ENCODE data around the gene EFS.

Gene EFS

DNA sequence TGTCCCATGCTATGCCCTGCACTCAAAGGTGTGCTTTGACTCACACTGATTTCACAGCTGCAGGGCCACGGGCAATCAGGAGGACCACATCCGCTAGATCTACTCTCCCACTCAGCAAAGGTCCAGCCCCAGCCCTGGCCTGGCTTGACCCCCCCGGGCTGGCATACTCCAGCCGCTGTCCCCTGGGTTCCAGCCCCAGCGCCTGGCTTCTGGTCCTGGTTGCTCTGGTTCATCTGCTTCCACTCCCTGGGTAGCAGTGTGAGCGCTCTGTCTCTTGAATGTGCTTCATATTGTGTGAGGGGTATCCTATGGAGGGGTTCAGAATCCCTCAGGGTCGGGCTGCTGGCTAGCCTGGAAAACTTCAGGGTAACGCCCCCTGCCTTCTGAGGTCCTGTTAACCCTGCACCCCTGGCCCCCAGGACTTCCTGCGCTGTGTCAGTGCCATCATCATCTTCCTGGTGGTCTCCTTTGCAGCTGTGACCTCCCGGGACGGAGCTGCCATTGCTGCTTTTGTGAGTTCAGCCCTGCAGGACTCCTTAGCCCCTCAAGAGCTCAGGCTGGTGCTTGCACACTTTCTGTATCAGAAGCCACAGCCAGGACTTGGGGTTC, 13.7 kb upstream of the EFS start:
- DNase-seq (ENCODE audit: low read depth in 2 of 2): no peak

DNA sequence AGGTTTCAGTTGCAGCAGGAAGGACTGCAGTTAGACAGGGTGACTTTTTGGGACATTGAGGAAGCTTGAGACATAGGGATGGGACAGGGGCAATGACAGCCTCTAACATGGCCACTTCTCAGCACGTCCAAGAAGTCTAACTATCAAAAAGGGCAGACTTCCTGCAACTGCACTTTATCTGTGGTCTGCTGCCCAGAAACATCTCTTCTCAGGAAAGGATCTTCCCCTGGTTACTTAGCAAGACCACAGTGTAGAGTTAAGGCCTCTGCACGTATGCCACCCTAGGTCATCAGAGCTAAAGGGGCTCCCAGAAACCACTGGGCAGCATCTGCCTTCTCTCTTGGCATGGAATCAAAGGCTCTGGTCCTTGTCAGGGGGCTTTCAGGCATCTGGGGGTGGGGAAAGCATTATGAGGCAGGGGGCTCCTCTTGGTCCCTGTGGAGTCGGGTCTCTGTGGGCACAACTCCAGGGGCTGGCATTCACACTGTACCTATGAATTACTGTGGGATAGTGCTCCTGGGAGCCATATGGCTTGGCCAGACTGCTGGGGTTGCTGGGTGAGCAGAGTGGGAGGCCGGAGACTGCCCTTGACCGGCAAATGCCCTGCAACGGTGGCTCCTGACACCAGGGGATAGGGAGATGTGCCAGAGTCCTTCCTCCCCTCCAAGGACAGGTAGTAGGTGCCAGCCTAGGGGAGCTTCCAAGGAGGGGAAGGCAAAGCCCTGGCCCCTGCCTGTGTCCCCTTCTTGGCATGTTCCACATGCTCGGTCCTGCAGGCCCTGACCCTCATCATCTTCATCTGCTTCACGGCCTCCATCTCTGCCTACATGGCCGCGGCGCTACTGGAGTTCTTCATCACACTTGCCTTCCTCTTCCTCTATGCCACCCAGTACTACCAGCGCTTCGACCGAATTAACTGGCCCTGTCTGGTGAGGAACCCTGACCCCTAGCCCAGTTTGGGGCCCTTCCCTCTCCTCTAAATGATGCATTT, 12.9 kb upstream of the EFS start:
- no peak for DNase-seq (ENCODE audit: low read depth in 2 of 2)

DNA sequence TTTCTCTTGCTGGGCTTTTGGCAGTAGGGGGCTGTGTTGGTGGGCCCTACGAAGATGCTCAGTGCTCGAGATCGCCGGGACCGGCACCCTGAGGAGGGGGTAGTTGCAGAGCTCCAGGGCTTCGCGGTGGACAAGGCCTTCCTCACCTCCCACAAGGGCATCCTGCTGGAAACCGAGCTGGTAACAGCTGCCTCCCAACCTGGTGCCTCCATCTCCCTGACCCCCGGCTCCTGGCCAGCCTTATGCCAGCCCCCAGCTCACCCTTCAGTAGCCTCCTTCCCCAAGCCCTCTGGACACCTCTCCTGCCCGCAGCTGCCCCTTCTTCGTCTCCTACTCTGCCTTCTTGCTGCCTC, 12.2 kb upstream of the EFS start:
- no peak for DNase-seq (ENCODE audit: low read depth in 2 of 2)

DNA sequence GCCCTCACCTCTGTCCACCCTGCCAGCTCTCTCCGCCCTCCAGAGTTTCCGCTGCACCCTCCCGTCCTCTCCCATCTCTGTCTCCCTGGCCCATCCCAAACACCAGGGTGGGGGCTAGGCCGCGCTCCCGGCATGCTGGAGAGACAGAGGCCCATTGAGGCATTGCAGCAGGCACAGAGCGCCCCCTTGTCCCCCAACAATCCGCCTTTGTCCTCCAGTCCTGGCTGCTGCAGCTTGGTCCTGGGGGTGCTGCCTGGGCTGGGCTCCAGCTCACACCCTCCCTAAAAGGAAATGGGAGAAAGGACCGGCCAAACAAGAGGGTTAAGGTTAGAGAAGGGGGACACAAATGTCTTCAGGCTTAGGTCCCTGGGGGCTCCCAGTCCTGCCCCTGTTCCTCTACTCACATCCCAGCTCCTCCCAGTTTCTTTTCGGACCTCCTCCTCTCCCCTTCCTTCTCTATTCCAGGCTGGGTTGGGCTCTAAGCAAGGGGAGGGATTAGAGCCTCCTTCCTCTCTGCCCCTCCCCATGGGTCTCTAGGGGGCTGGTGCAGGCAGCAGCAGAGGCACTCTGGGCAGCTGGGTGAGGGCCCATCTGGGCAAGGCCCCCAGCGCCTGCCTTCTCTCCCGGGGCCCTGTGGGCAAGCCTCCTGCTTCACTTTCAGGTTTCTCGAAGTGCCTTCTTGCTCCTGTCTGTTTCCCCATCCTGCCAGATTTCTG, 11.7 kb upstream of the EFS start, which contains the start of gene CMTM5:
CMTM5 (plus strand) TSS at position 565 of the 716 bp plus-strand sequence. CDS start 206 bp downstream, outside the sequence.
- no peak for DNase-seq (ENCODE audit: low read depth in 2 of 2)

DNA sequence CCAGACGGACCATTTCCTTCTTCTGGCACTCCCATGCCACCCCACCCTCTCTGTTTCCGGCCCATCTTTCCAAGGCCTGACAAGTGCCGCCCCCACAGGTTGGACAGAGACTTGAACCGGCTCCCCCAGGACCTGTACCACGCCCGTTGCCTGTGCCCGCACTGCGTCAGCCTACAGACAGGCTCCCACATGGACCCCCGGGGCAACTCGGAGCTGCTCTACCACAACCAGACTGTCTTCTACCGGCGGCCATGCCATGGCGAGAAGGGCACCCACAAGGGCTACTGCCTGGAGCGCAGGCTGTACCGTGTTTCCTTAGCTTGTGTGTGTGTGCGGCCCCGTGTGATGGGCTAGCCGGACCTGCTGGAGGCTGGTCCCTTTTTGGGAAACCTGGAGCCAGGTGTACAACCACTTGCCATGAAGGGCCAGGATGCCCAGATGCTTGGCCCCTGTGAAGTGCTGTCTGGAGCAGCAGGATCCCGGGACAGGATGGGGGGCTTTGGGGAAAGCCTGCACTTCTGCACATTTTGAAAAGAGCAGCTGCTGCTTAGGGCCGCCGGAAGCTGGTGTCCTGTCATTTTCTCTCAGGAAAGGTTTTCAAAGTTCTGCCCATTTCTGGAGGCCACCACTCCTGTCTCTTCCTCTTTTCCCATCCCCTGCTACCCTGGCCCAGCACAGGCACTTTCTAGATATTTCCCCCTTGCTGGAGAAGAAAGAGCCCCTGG, 10.7 kb upstream of the EFS start:
- DNase-seq (ENCODE audit: low read depth in 2 of 2): no peak

DNA sequence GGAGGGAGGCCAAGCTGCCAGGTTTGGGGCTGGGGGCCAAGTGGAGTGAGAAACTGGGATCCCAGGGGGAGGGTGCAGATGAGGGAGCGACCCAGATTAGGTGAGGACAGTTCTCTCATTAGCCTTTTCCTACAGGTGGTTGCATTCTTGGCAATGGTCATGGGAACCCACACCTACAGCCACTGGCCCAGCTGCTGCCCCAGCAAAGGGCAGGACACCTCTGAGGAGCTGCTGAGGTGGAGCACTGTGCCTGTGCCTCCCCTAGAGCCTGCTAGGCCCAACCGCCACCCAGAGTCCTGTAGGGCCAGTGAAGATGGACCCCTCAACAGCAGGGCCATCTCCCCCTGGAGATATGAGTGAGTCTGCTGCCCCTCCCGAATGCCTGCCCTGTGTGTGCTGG, 8.1 kb upstream of the EFS start:
- no peak for DNase-seq (ENCODE audit: low read depth in 2 of 2)

DNA sequence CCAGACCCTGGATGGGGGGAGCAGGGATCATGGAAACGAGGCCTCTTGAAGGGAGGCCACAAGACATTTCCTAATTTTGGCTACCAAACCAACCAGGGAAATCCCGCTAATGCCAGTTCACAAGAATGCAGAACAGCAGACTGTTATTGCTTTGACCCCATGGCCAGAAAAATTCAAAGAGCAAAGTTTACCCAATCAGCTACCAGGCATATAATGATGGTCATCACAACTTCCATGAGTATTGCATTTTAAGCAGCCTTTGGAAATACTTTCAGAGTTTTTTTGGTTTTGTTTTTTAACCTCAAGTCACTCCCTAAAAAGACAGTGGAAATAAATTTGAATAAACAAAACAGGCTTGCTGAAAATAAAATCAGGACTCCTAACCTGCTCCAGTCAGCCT, 7.5 kb upstream of the EFS start, which contains the start of gene IL25:
IL25 (plus strand) TSS at position 301 of the 400 bp plus-strand sequence.
- no peak for DNase-seq (ENCODE audit: low read depth in 2 of 2)

DNA sequence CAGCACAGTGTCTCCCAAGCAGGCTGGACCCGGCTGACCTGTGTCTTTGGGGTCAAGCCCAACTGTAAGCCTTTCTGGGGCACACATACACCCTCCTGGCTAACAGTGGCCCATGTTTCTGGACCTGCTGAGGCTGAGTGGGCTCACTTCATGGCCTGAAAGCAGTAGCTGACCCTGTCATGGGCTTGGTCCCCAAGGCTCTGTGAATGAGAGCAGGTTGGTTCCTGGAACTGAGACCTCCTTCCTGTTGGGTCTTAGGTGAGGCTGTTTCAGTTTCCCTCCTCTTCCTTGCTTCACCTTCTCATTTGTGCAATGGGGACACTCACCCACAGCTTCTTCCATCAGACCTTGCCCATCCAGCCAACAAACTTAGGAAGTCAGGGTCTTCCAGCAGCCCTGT, 6.9 kb upstream of the EFS start:
- DNase-seq (ENCODE audit: low read depth in 2 of 2): no peak

DNA sequence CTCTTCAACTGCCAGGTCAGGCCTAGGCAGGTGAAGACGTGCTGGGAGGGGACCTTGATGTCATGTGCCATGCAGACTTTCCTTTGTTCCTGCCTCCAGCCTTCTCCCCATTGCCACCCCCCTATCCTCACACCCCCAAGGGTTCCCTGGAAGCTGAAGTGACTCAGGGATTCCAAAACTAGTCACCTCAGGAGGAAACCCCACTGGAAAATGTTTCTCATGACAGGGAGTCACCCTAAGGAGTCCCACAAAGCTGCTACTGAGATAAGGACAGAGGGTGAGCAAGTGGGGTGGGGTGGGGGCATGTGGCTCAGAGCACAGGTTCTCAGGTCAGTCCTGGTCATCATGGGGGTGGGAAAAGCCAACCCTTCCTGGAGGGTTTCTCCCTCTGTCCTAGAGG, 5.2 kb upstream of the EFS start:
- DNase-seq (ENCODE audit: low read depth in 2 of 2): no peak

DNA sequence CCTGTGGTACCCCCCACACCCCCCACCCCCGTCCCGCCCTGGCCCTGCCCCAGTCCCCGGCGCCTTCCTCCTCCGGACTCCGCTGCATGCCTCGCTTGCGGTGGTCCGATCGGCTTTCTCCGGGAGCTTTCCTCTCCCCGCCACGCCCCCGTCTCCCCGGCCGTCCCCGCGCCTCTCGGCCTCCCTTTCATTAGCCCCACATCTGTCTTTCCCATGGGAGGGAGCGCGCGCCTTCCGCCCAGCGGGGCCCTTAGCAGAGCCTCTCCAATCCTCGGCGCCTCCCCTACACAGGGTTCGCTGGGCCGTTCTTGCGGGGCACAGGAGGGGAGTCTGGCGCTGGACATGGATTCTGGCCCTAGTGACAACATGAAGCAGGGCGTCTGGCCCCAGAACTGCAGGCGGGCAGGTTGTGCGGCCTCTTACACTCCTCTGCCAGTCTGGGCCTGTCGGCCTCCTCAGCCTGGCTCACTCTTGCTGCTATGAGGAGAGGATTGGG, 1.5 kb upstream of the EFS start:
- DNase-seq (ENCODE audit: low read depth in 2 of 2): no peak

DNA sequence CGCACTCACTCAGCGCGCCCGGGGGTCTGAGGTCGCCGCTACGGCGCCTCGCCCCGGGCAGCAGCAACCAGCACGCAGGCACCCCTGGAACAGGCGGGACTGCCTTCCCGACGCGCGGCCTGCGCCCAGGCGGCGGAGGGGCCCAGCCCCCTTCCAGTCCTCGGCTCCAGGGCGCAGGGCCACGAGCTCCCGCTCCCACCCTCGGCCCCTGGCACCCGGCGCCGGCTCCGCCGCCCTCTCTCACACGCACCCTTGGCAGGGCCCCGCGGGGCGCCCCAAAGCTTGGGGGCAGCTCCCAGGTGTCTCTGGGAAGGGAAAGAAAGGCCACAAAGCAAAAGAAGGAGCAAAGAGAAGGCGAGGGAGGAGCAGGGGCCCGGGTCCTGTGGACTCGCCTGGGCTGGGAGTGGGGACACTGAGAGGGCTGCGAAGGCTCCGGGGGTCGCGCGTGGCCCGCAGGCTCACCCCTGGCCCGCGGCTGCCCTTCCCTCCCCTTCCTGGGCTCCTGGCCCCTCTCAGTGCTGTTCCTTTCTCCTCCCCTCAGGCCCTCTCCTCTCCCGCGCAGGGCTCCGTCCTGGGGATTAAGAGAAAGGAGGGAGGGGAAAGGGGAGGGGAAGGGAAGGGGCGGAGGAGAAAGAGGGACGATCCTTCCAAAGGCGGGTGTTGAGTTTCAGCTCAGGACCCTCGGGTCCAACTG, 907 bp upstream of the EFS start:
- DNase-seq (ENCODE audit: low read depth in 2 of 2): no peak

DNA sequence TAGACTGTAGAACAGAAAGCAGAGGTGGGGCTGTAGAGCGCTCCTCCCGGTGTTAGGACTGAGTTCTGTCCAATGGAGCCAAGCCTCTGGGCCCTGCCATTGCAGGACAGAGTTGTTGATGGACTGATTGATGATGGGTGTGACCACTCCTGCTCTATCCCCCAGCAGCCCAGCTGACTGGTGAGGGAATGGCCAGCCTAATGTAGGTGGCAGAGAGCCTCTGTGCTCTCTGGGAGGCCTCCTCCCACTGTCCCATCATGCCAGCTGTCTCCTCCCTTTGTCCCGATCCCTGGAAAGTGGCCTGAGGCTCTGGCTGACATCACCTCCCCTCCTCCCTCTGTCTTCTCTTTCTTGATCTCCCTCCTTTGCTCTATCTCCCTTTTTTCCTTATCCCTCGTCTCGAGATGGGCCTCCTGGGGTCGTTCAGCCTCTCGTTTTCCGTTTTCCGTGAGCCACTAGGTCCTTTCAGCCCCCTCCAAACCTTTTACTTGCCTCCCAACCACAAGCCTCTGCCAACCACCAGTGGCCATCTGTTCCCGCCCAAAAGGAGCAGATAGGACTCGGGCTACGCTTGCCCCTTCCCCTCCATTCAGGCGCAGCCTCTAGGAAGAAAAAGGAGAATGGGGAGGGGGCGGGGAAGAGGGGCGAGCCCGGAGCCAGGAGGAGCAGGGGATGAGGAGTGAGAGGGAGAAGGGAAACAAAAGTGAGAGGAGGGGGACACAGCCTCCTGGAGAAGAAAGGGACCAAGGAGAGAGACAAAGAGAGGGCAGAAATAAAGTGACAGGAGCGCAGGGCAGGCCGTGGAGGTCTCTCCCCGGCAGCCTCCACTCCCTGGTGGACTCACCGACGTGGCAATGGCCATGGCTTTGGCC, 572 bp downstream of the EFS start:
- no peak for DNase-seq (ENCODE audit: low read depth in 2 of 2)

DNA sequence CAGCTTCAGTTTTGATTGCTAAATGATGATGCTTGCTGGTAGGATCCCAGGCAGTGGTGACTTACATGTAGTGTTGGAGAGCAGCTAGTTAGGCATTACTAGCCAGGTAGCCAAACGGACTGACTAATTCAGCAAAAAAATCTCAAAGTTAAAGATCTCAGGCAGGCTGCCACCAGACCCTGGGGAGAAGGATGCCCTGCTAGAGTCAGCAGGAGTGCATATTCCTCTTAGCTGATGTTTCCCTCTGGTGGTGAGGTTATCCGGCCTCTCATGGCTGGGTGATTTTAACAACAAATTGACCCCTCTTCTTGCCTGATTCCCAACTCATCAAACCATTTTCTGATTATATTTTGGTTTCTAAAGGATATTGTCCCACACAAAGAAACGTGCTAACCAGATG, 2.8 kb downstream of the EFS start:
- no peak for DNase-seq (ENCODE audit: low read depth in 2 of 2)

DNA sequence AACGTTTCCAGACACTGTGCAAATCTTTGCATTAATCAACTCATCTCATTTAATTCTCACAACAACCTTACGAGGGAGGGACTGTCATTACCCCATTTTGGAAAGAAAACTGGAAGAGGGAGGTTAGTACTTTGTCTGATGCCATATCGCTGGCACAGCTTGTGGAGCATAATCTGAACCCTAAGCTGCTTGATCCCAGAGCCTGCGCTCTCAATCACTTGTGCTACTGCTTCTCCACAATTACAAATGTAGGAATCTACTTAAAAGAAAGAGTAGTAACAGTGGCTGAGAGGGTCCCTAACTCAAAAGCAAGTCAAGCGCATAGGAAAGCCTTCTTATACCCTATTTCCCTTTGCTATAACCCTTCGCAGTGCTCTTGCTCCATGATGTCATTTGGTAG, 3.2 kb downstream of the EFS start:
- no peak for DNase-seq (ENCODE audit: low read depth in 2 of 2)

DNA sequence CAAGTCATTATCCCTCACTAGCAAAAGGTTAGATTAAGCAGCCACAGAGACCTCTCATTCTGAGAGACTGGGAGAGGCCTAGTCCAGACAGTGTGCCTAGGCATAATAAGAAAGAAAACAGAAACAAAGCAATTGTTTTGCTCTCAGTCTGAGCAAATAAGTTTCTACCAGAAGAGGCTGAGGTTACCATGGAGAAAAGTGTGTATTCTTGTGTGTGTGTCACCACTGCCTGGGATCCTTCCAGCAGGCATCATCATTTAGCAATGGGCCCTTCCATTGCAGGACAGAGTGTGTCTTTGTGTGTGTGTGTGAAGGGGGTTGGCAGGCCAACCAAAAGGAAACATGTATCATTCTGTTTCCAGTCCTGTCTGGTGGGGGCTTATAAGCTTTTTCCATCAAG, 3.7 kb downstream of the EFS start:
- DNase-seq (ENCODE audit: low read depth in 2 of 2): no peak

DNA sequence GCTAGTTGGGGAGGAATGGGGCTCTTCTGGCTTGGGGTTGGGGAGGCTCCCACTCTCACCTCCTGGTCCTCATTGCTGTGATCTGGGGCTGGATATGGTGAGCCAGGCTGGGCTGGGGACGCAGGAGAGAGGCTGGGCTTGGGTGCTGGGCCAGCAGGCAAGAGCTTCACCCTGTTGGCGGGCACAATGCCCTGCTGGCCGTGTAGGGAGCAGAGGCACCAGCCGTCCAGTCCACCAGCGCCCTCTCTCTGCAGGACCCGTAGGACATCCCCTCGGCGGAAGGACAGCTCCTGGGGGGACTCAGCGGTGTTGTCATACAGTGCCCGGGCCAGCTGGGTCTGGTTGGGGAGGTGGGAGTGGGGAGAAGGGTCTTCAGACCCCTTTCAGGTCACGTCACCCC, 4.5 kb downstream of the EFS start:
- no peak for DNase-seq (ENCODE audit: low read depth in 2 of 2)

DNA sequence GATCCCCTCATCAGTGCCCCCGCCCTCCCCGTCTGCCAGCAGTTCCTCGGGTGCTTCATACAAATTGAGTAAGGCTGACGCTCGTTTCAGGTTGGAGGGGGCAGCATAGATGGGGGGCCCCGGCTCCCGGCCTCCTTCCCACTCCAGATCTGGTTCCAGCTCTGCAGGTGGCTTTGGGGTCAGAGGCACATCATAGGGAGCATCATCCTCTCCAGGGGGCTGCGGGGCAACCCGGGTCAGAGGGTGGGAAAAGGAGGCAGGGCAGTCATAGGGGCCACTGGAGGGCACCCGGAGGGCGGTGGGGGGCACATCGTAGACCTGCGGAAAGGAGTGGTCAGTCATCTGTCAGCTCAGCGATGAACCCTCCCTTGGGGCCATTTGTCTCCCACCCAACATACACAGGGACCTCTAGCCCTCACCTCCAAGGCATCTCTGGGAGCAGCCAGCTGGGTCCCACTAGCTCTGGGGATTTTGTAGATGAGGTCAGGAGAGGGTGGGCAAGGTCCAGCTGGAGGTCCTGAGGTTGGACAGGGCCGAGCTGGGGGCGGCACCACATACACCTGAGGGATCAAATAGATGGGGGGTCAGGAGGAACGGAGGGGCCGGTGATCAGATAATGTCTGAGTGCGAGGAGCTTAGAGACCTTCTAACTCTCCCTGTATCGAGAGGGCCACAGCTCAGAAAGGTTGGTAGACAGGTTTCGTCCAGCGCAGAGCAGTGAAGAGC, 5.1 kb downstream of the EFS start:
- DNase-seq (ENCODE audit: low read depth in 2 of 2): no peak

DNA sequence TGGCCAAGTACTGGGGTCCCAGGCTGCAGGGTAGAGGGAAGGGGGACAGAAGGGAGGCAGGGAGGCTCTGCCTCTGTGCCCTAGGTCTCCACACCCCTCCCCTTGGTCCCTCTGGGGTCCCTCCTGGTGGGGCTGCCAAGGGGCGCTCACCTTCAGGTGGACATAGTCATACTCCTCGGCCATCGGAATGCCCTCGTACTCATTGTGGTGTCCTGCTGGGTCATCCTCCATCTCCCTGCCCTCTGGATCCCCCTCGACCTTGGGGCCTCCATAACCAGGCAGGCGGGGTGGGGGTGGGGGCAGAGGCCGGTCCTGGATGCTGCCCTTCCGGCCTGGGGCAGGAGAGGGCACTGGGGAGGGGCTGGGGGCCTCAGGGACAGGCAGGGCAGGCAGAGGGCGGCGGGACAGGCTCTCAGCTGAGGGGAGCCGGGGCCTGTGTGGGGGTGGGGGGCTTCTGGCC, 5.8 kb downstream of the EFS start:
- DNase-seq (ENCODE audit: low read depth in 2 of 2): no peak

DNA sequence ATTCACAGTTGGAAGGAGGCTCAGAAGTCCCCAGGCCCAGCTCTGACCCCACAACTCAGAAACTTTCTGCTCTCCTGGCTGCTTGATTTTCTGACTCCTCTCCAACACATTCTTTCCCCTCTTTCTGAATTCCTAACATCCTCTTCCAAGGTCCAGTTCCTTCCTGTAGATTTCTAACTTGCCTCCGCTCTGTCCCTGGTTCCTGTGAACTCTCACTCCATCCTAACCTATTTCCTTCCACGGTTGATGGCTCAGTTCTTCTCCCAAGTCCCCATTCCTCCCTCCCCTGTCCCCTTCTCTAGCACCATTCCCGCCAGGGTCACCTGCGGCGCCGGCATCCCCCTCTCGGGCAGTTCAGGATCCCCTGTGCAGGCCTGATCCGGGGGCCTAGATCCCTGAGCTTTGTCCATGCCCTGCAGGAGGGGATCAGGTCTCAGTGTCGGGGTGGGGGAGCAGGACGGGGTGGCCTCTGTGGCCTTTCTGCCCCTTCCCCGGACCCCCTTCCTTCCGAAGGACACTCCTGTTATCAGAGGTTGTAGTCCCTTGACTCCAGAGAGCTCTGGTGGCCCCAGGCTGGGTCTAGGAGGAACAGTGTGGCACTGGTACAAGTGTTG, 6.3 kb downstream of the EFS start:
- no peak for DNase-seq (ENCODE audit: low read depth in 2 of 2)

Data from stimulated activated CD8-positive, alpha-beta memory T cell treated with anti-CD3 and anti-CD28 coated beads, Interleukin-15, amount 100 ng/mL, for 48 hours (primary cell).